HL-60 (cell line): ENCODE results near the gene CA4.

Experiments used
- DNase-seq, 2 experiments: peaks; one replicate each; pipeline ENCODE4 v3.0.0-alpha.2; 2010 to 2020; ENCODE audit warnings: low read depth in 1 of 2, low spot score in 1 of 2
- H3K27ac ChIP-seq: fragments of 250-450 bp; sonication (Bioruptor Pico); replicated peaks from 2 replicates; pipeline ENCODE4 v1.5.1; 2020; ENCODE audit warnings: mild to moderate bottlenecking, moderate library complexity
- H3K27me3 ChIP-seq: fragments of 250-450 bp; sonication (Bioruptor Pico); 2 replicates; pipeline ENCODE4 v1.5.1; 2021; ENCODE audit warnings: mild to moderate bottlenecking, moderate library complexity; ENCODE audit not compliant: insufficient read depth, poor library complexity, severe bottlenecking
- H3K4me3 ChIP-seq: replicated peaks from 2 replicates; pipeline ENCODE4 v1.5.1; 2011; ENCODE audit warnings: mild to moderate bottlenecking, control low read depth, low read length; ENCODE audit not compliant: insufficient read depth
- GABPA ChIP-seq: IDR thresholded peaks from 2 replicates; pipeline ENCODE4 v1.6.1; 2012; ENCODE audit warnings: low read depth
- POLR2AphosphoS5 ChIP-seq: IDR thresholded peaks from 2 replicates; pipeline ENCODE4 v1.6.1; 2012; ENCODE audit warnings: low read depth
- SPI1 ChIP-seq: IDR thresholded peaks from 2 replicates; pipeline ENCODE4 v1.6.1; 2012; ENCODE audit warnings: low read depth, mild to moderate bottlenecking, borderline replicate concordance
- TF ChIP-seq, protein P1 (sequence below): IDR thresholded peaks from one replicate; pipeline ENCODE4 v1.5.1; 2011; ENCODE audit warnings: low read length, control low read depth, inconsistent platforms; ENCODE audit not compliant: insufficient read depth
- TF ChIP-seq, protein P2 (sequence below): IDR thresholded peaks from 2 replicates; pipeline ENCODE4 v1.6.1; 2012; ENCODE audit warnings: low read depth; ENCODE audit not compliant: insufficient replicate concordance

CA4 gene

DNA sequence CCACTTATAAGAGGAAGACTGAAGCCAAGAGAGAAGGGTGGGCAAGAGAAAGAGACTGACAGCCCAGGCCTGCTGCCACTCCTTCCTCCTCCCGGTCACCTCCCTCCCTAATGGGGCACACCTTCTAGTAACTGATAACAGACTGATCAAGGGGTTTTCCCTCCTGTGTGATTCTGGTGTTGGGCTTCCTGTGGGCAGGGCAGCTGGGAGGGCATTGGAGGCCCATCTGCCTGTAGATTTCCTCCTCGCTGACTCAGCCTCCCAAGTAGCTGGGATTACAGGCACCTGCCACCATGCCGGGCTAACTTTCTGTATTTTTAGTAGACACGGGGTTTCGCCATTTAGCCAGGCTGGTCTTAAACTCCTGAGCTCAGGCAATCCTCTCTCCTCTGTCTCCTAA, 16.2 kb downstream of the CA4 start:
- DNase-seq = no peak

DNA sequence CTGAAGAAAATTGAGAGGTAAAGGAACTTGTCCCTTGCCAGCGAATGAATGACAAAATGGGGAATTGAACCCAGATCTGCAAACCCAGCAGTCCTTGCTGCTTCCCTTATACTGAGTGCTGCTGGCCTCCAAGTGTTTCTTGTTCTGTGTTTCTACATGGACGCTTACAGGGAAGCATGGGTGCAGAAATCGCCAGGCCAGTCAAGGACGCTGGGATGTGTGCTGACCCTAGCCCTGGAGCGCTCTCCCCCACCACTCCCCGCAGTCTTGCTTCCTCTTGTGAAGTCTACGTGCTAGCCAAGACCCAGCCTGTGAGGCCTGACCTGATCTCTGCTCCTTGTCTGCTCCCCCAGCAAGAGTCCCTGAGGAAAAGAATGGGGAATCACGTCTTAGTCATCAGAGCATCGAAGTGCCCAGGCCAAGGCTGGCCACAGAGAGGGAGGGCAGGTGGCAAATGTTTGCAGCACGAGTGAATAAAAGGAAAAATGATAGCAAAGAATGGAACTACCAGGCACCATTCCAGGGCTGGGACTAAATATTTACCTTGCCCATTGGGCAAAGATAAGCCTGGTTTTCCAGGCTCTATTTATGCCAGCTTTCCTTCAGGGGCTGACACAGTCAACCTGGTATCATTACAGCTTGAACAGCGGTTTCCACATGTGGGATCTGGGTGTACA, 17.4 kb downstream of the CA4 start:
- no peak for DNase-seq
- TF ChIP-seq POLR2AphosphoS5 = no peak
- TF ChIP-seq, protein P1, sequence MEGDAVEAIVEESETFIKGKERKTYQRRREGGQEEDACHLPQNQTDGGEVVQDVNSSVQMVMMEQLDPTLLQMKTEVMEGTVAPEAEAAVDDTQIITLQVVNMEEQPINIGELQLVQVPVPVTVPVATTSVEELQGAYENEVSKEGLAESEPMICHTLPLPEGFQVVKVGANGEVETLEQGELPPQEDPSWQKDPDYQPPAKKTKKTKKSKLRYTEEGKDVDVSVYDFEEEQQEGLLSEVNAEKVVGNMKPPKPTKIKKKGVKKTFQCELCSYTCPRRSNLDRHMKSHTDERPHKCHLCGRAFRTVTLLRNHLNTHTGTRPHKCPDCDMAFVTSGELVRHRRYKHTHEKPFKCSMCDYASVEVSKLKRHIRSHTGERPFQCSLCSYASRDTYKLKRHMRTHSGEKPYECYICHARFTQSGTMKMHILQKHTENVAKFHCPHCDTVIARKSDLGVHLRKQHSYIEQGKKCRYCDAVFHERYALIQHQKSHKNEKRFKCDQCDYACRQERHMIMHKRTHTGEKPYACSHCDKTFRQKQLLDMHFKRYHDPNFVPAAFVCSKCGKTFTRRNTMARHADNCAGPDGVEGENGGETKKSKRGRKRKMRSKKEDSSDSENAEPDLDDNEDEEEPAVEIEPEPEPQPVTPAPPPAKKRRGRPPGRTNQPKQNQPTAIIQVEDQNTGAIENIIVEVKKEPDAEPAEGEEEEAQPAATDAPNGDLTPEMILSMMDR = no peak
- no peak for TF ChIP-seq SPI1
- TF ChIP-seq, protein P2, sequence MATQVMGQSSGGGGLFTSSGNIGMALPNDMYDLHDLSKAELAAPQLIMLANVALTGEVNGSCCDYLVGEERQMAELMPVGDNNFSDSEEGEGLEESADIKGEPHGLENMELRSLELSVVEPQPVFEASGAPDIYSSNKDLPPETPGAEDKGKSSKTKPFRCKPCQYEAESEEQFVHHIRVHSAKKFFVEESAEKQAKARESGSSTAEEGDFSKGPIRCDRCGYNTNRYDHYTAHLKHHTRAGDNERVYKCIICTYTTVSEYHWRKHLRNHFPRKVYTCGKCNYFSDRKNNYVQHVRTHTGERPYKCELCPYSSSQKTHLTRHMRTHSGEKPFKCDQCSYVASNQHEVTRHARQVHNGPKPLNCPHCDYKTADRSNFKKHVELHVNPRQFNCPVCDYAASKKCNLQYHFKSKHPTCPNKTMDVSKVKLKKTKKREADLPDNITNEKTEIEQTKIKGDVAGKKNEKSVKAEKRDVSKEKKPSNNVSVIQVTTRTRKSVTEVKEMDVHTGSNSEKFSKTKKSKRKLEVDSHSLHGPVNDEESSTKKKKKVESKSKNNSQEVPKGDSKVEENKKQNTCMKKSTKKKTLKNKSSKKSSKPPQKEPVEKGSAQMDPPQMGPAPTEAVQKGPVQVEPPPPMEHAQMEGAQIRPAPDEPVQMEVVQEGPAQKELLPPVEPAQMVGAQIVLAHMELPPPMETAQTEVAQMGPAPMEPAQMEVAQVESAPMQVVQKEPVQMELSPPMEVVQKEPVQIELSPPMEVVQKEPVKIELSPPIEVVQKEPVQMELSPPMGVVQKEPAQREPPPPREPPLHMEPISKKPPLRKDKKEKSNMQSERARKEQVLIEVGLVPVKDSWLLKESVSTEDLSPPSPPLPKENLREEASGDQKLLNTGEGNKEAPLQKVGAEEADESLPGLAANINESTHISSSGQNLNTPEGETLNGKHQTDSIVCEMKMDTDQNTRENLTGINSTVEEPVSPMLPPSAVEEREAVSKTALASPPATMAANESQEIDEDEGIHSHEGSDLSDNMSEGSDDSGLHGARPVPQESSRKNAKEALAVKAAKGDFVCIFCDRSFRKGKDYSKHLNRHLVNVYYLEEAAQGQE = no peak
- no peak for TF ChIP-seq GABPA

More for the DNA sequence above, 16.2 kb downstream of the CA4 start:
- H3K27me3 ChIP-seq = no peaks in the 10 kb centered on the region
- H3K4me3 ChIP-seq = no peak overlapping the region
- TF ChIP-seq, protein P2 = no peak
- no peak for TF ChIP-seq POLR2AphosphoS5
- TF ChIP-seq GABPA = no peak
- TF ChIP-seq, protein P1 = no peak
- TF ChIP-seq SPI1 = no peak
- no peak overlapping the region for H3K27ac ChIP-seq

DNA sequence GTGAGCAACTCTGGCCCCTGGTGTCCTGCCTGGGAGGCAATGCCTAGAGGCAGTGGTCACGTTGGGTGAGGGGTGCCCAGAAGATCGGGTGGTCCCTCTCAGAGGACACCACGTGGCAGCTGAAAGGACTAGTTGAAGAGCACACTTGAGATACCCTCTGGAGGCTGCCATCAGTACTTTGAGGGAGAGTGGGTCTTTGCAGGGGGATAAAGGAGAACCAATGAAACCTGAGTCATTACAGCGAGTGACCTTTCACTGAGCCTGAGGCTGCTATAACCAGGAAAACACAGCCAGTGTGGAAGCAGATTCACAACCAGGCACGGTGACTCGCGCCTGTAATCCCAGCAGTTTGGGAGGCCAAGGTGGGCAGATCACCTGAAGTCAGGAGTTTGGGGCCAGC, 18.9 kb downstream of the CA4 start:
- no peak for TF ChIP-seq POLR2AphosphoS5
- no peak for TF ChIP-seq SPI1
- TF ChIP-seq GABPA = no peak
- TF ChIP-seq, protein P1 = no peak
- TF ChIP-seq, protein P2 = no peak
- Histone ChIP-seq H3K4me3 (no peak overlapping the region), H3K27me3 (no peaks in the 10 kb centered on the region), H3K27ac (no peak overlapping the region)
- DNase-seq = no peak

More for the DNA sequence above, 17.4 kb downstream of the CA4 start:
- Histone ChIP-seq H3K4me3 (no peak overlapping the region), H3K27me3 (no peaks in the 10 kb centered on the region), H3K27ac (no peak overlapping the region)
